Measurements from ENCODE around the gene CEMP1.

Gene CEMP1

GRCh38 chr16:2481676-2482075, 49.5 kb downstream of the CEMP1 start:
- H3K4me1 ChIP-seq (ENCODE audit: control insufficient read depth, insufficient read depth, low read length), result peaks cover 34% of the 10 kb centered on the region
- no peak overlapping the region for H3K27ac ChIP-seq (ENCODE audit: low read length)
- no peak overlapping the region for H3K4me3 ChIP-seq (ENCODE audit: low read length in 2 of 2)
- H3K36me3 ChIP-seq (ENCODE audit: control insufficient read depth in 2 of 2, insufficient read depth in 2 of 2, low read length in 2 of 2), result no peaks in the 10 kb centered on the region
- H3K9ac ChIP-seq (ENCODE audit: low read length in 2 of 2), result peak overlapping the region in 1 of 2 donors; percentile 74
- no peaks in the 10 kb centered on the region for H3K9me3 ChIP-seq (ENCODE audit: control insufficient read depth in 2 of 2, low read length in 2 of 2)
- H3K27me3 ChIP-seq (ENCODE audit: control insufficient read depth in 1 of 2, insufficient read depth in 2 of 2, low read length in 2 of 2), result no peaks in the 10 kb centered on the region

- Histone ChIP-seq H3K27ac (ENCODE audit: low read length) (no peak overlapping the region), H3K4me1 (ENCODE audit: control insufficient read depth, insufficient read depth, low read length) (peaks cover 34% of the 10 kb centered on the region), H3K9ac (ENCODE audit: low read length in 2 of 2) (no peak overlapping the region), H3K9me3 (ENCODE audit: control insufficient read depth in 2 of 2, low read length in 2 of 2) (no peaks in the 10 kb centered on the region), H3K27me3 (ENCODE audit: control insufficient read depth in 1 of 2, insufficient read depth in 2 of 2, low read length in 2 of 2) (no peaks in the 10 kb centered on the region), H3K4me3 (ENCODE audit: low read length in 2 of 2) (no peak overlapping the region), H3K36me3 (ENCODE audit: control insufficient read depth in 2 of 2, insufficient read depth in 2 of 2, low read length in 2 of 2) (no peaks in the 10 kb centered on the region)
Measured at GRCh38 chr16:2480948-2481347, 50.3 kb downstream of the CEMP1 start.
